HG02588 (cell line): ENCODE measurements around the gene CEP152.

ENCODE experiments used
- ATAC-seq: cut with Tn5 transposase; IDR thresholded peaks from one replicate; pipeline ENCODE4 v1.9.1; 2021; ENCODE audit warnings: mild to moderate bottlenecking, moderate library complexity; ENCODE audit not compliant: unreplicated experiment

The CEP152 gene

DNA sequence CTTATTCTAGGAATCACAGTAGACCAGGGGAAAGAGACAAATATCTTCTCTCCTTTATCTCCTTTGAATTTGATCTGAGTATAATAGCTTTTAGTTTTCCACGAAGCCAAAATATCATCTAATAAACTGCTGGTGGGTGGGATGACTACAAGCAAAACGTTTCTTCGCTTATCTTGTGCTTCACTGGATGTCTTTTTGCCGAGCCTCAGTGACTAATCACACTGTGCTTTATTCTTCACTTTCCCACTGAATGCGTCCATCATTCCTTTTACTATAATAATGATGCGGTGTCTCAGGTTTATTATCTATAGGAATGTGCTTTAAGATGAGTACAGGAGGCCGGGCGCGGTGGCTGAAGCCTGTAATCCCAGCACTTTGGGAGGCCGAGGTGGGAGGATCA, 32.5 kb downstream of the CEP152 start:
- ATAC-seq: no peak

DNA sequence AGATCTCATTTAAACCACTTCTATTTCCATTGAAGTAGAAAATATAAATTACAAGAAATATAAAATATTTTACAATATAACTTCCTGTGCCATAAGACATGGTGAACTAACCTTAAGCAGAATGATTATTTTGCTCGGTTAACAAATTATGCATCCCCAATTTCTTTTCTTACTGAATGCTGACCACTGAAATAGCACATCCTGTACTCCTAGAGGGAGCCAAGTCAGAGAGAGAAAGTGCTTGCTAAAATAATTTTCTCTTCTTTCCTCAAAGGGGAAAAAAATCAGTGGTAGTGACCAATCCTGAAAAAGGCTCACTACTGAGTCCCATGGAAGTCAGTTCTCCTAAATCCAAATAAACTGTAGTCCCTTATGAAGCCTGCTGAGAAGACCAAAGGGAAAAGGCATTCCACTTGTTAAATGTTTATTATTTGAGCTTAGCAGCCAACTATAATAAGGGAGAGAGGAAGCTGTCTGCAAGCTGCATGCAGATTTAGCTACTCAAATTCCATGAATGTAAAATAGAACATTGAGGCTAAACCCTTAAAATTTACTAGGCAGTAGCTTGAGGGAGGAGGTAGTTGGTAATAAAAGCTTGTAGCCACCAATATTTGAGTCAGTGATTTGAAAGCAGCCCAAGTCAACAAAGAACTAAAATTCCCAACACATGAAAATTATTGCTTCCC, 33.1 kb downstream of the CEP152 start:
- no peak for ATAC-seq

GRCh38 chr15:48775546-48775945, 35.3 kb downstream of the CEP152 start:
- ATAC-seq: no peak

DNA sequence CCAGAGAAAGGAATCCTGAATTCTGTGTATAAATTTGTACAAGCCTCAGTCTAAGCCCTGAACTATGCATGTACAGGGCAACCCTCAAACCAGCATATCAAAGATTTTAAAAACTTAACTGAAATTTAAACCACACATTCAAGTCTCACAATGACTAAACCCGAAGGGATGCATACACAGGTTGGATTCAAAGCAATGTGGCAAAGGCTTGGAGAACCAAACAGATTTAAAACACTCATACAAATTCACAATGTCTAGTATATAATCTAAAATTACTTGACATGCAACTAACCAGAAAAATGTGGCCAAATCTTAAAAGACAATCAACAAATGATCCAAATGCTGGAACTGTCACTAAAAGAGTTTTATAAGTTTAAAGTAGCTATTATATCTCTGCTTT, 36.4 kb downstream of the CEP152 start:
- no peak for ATAC-seq

- ATAC-seq: no peak
Observed at GRCh38 chr15:48766196-48766595, 44.7 kb downstream of the CEP152 start.

DNA sequence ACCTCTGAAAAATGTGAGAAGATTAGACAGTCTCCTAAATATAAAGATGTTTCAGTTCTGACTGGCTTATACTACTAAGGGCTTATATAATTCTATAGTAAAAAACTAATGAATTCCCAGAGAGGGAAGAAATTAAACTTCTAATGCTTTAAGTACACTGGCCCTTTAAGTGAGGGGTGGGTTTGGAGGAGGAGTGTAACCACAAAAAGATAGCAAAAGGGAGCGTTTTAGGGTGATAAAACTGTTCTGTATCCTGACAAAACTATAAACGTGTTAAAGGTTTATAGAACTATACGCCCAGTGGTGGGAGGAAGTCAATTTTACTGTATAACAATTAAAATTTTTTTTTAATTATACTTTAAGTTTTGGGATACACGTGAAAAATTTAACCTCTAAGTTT, 45.8 kb downstream of the CEP152 start:
- no peak for ATAC-seq

DNA sequence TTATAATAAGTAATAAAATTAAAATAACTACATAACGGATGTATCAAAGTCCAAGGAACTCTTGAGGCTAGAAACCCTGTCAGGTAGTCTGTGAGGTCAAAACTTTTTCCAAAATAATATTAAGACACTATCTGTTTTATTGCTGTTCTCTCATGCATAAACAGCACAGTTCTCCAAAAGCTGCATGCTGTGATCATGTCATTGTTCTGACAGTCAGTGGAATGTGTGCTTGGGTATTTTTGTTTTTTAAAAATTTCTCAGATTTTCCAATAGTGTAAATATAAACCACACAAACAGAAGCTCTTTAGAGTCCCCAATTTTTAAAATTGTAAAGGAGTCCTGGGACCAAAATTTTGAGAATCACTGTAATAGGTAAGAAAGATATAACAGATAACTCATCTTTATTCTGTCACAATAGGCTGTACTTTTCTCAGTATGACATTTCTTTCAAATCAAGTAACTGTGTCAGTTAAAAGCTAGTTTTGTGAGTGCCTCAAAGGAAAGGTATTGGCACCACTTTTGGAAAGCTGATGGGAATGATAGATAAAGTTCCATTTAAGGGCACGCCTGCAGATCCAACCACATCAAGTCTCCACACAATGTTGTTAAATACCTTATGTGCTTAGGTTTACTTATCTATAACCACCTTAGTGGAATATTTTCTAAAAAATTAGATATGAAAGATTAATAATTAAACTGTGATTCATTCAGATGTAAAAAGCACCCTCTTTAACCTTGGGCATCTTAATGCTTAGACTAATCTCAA, 49.3 kb downstream of the CEP152 start:
- no peak for ATAC-seq

- ATAC-seq: no peak
Observed at GRCh38 chr15:48759921-48760320, 50.9 kb downstream of the CEP152 start.

GRCh38 chr15:48757661-48758060, 53.2 kb downstream of the CEP152 start:
- ATAC-seq: no peak

- ATAC-seq: no peak
Observed at GRCh38 chr15:48754011-48754410, 56.9 kb downstream of the CEP152 start.

- ATAC-seq: no peak
Observed at GRCh38 chr15:48751595-48751994, 59.3 kb downstream of the CEP152 start.

GRCh38 chr15:48748535-48748934, 62.3 kb downstream of the CEP152 start:
- no peak for ATAC-seq

- ATAC-seq: no peak
Observed at GRCh38 chr15:48733615-48734014, 77.3 kb downstream of the CEP152 start.

DNA sequence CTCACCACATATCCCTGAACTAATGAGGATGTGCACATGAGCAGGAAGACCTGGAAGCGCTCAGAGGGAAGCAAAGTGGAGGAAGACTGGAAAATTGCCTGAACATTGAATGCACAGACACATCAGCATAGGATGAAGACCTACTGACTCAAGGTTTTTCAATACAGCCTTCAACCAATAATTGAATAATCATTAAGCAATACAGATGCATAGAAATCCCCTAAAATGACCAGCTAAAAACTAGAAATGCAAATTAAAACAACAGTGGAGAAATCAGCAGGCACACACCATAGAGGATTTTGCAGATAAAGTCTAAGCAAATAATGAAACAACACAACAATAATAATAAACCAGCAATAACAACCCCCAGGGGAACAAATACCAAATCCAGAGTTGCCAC, 80.4 kb downstream of the CEP152 start:
- no peak for ATAC-seq

DNA sequence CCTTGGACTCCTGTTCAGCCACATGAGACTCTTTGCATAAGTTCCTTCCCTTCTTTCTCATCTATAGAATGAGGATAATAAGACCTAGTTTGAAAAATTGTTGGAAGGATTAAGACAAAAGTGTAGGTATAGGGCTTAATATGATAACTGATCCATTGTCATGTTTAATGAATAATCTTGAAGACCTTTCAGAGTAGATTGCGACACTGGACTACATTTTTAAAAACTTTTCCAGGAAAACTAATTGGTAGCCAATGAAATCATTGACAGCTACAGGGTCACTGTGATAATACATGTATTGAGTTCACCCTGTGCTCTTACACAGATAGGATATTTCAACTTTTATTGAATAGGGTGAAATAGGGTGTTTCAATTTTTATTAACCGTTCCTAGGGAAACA, 86.9 kb downstream of the CEP152 start:
- no peak for ATAC-seq

- ATAC-seq: no peak
Observed at GRCh38 chr15:48722764-48723661, 87.9 kb downstream of the CEP152 start.

- ATAC-seq: no peak
Observed at GRCh38 chr15:48721061-48721810, 89.6 kb downstream of the CEP152 start.

DNA sequence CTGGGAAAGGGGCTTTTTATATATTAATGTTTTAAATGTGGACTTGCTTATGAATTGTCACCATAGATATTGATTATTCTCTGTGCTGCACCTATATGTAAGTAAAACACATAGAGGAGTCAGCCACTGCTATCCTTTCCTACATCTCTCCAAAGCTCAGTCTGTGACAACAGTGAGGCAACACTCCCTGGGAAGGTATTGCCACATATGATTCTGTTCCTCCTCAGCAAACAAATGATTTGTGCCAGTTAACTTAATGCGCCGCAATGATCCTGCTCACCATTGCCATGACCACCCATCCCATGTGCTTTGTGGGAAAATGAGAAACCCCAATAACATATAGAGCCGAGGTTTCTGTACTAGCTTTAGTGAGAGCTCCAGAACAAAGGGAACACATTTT, 90.2 kb downstream of the CEP152 start:
- no peak for ATAC-seq

- ATAC-seq: no peak
Observed at GRCh38 chr15:48719668-48720067, 91.2 kb downstream of the CEP152 start.

DNA sequence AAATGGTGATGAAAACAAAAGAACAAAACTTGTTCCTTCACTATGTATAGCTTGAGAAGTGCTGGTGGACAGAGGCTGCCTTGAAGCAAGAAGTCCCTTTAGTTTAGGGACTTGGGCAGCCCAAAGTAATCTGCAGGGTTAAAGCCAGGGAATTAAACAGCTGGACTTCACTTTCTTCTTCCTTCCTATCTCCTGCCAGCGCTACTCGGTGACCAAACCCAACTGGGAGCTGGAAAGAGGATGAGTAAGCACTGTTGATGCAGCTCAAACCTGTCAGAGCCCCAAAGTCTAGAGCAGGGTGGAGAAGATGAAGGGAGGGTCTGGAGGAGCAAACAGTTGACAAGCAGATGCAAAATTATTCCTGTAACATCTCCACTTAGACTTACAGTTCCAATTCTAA, 92.2 kb downstream of the CEP152 start:
- no peak for ATAC-seq

DNA sequence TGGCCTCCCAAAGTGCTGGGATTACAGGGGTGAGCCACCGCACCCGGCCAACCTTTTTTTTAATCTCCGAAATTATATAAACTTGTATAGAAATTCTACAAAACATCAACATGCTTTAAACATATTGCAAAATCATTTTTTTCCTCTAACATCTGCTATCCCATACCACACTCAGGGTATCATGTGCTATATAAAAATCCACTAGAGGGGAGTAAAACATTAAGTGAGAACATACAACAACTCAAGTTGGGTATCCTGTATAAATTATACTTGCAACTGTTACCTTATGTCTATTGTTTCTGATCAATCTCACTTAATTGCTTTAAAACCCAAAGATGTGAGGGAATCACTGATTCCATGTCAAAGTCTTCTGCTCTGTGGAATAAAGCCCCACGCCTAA, 93.4 kb downstream of the CEP152 start:
- no peak for ATAC-seq
